Fibroblast of lung (primary cell): ENCODE measurements around the gene GNL2. TPM values are rescaled to one million over a fixed set of nuclear protein-coding genes. Genes with fewer than 3 reads are reported as not detected.

Experiments
- DNase-seq, 2 donors: peaks; one replicate each; pipeline versions ENCODE4 v3.0.0 to v3.0.0-alpha.2; 2010; ENCODE audit warnings: low read depth in 2 of 2
- H2AFZ ChIP-seq: 2 replicates; pipeline ENCODE4 v1.5.1; 2012; ENCODE audit warnings: low read length, control low read depth, inconsistent platforms
- H3K27ac ChIP-seq: 2 replicates; pipeline ENCODE4 v1.5.1; 2011; ENCODE audit warnings: low read length, control low read depth; ENCODE audit not compliant: insufficient read depth
- H3K27me3 ChIP-seq: 2 replicates; pipeline ENCODE4 v1.5.1; 2011; ENCODE audit warnings: mild to moderate bottlenecking, low read length; ENCODE audit not compliant: control insufficient read depth, insufficient read depth
- H3K36me3 ChIP-seq: 2 replicates; pipeline ENCODE4 v1.5.1; 2011; ENCODE audit warnings: low read length; ENCODE audit not compliant: control insufficient read depth, insufficient read depth
- H3K4me1 ChIP-seq: 2 replicates; pipeline ENCODE4 v1.5.1; 2011; ENCODE audit warnings: low read length; ENCODE audit not compliant: control insufficient read depth, insufficient read depth; ENCODE audit errors: extremely low read depth
- H3K4me2 ChIP-seq: 2 replicates; pipeline ENCODE4 v1.5.1; 2011; ENCODE audit warnings: low read length, control low read depth; ENCODE audit not compliant: insufficient read depth; ENCODE audit errors: extremely low read depth
- H3K4me3 ChIP-seq, 4 experiments: fragments of 200-600 bp in 1 of 4; sonication (generic) in 1 of 4; replicated peaks in 1 of 4; 2 replicates each; pipeline ENCODE4 v1.5.1; 2011 to 2016; ENCODE audit warnings: low read length in 4 of 4, low read depth in 3 of 4, mild to moderate bottlenecking in 3 of 4, control low read depth in 2 of 4, inconsistent platforms in 1 of 4, mixed read lengths in 1 of 4; ENCODE audit not compliant: insufficient read depth in 1 of 4; ENCODE audit errors: control extremely low read depth in 1 of 4
- H3K79me2 ChIP-seq: 2 replicates; pipeline ENCODE4 v1.5.1; 2012; ENCODE audit warnings: mild to moderate bottlenecking, low read length, inconsistent platforms; ENCODE audit not compliant: control insufficient read depth, insufficient read depth
- H3K9ac ChIP-seq: 2 replicates; pipeline ENCODE4 v1.5.1; 2011; ENCODE audit warnings: mild to moderate bottlenecking, low read length, control low read depth; ENCODE audit not compliant: insufficient read depth
- H3K9me3 ChIP-seq: 2 replicates; pipeline ENCODE4 v1.5.1; 2012; ENCODE audit warnings: low read depth, low read length; ENCODE audit not compliant: control insufficient read depth, insufficient read depth
- H4K20me1 ChIP-seq: 2 replicates; pipeline ENCODE4 v1.5.1; 2011; ENCODE audit warnings: low read length; ENCODE audit not compliant: control insufficient read depth, insufficient read depth; ENCODE audit errors: extremely low read depth
- EZH2 ChIP-seq: IDR thresholded peaks from 2 replicates; pipeline ENCODE4 v1.5.1; 2012; ENCODE audit warnings: low read length, control low read depth, mild to moderate bottlenecking; ENCODE audit errors: missing control alignments
- polyA plus RNA-seq, 2 donors: library from polyadenylated mRNA; depleted of rRNA in 1 of 2; stranded (reverse) in 1 of 2; unstranded in 1 of 2; fragments of >200 nt; gene quantifications; 2 replicates each; pipeline ENCODE4 v1.2.1, GENCODE V29; 2011 to 2012; ENCODE audit warnings: missing spikeins in 1 of 2
- total RNA-seq: library from RNA; depleted of rRNA; stranded (reverse); fragments of >200 nt; gene quantifications from 2 replicates; pipeline ENCODE4 v1.2.1, GENCODE V29; 2014
- TF ChIP-seq, protein P1 (sequence below), 2 donors: IDR thresholded peaks in 1 of 2; conservative IDR thresholded peaks in 1 of 2; 1 replicate in 1 of 2; 2 replicates in 1 of 2; pipeline ENCODE4 v1.5.1; 2011 to 2012; ENCODE audit warnings: low read length in 2 of 2, control low read depth in 1 of 2, inconsistent platforms in 1 of 2, low read depth in 1 of 2, mild to moderate bottlenecking in 1 of 2

The GNL2 gene
- total and polyA plus RNA-seq, 2 donors (not counting 1 experiment from before 2014, with no cell fraction given): 50.0 to 73.3 TPM

DNA sequence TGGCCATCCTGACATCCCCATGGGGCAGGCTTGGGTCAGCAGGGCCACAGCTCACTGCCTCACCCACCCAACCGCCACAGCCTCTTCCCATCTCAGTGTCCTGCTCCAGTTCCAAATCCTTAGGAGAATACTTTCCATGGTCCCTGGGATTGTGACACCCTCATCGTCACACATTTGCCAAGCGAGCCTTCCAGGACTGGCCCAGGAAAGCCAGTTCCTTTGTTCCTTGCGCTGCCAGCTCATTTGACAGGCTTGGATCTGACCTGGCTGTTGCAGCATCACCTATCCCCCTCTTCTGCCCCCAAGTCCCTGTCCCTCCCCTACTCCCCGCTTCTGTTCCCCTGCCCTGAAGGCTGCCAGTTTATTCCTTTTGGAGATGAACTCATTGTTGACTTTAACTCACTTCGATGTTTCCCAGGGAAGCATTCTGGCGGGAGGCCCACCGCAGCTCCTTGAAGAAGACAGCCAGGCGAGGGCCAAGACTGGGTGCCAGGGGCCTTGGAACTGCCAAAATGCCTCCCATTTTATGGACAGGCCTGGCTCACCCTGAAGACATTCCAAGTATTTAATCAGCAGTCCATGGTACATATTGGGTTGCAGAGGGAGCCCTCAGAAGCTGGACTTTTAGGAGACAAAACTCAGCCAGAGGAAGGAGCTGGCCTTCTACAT is 10.2 kb upstream of the GNL2 start:
- Histone ChIP-seq H3K9me3 (no peaks in the 10 kb centered on the region), H3K27me3 (peaks cover 13% of the 10 kb centered on the region), H3K27ac (no peak overlapping the region), H3K4me3 (peak overlapping the region in 1 of 4 experiments; percentile 14), H3K4me1 (no peaks in the 10 kb centered on the region), H3K79me2 (no peaks in the 10 kb centered on the region), H3K4me2 (peak overlapping the region; percentile 15), H3K9ac (no peak overlapping the region), H4K20me1 (no peaks in the 10 kb centered on the region), H3K36me3 (no peaks in the 10 kb centered on the region), H2AFZ (peak overlapping the region; percentile 60)
- TF ChIP-seq, protein P1, sequence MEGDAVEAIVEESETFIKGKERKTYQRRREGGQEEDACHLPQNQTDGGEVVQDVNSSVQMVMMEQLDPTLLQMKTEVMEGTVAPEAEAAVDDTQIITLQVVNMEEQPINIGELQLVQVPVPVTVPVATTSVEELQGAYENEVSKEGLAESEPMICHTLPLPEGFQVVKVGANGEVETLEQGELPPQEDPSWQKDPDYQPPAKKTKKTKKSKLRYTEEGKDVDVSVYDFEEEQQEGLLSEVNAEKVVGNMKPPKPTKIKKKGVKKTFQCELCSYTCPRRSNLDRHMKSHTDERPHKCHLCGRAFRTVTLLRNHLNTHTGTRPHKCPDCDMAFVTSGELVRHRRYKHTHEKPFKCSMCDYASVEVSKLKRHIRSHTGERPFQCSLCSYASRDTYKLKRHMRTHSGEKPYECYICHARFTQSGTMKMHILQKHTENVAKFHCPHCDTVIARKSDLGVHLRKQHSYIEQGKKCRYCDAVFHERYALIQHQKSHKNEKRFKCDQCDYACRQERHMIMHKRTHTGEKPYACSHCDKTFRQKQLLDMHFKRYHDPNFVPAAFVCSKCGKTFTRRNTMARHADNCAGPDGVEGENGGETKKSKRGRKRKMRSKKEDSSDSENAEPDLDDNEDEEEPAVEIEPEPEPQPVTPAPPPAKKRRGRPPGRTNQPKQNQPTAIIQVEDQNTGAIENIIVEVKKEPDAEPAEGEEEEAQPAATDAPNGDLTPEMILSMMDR (conservative IDR thresholded peaks at IDR 0.05 in 1 of 2, IDR thresholded peaks at IDR 0.05 in 1 of 2; ENCODE audit: low read depth in 1 of 2, low read length in 2 of 2): no peak
- DNase-seq: peak in 1 of 2 donors; percentile 17

DNA sequence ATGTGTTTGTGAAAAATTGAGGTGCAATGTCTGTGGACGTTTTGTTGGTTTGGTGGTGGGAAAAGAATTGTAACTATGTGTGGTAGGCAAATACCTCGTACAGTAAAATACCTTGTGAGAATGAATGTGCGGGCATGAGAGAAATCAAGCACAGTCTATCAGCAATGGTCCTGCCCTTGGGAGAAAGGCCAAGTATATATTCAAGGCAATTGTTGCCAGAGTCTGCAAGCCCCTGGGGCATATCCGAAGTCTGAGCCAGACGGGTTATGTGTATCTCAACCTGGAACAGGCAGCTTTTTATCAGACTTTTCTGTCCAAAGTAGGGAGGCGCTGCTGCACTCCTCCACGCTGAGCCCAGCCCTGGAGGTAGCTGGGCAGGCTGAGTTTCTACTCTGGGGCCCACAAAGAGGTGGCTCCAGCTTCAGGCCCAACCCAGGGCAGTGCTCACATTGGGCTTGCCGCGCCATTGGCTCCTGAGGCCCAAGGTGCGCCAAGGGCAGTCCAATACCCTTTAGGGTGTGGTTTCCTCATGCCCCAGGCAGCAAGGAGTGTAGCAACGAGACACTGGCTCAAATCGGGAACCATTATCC is 9.4 kb upstream of the GNL2 start:
- H3K4me3 ChIP-seq: no peak overlapping the region
- no peak overlapping the region for H3K9ac ChIP-seq
- no peak overlapping the region for H3K27ac ChIP-seq
- no peak overlapping the region for H2AFZ ChIP-seq
- no peak overlapping the region for H3K4me2 ChIP-seq
- H4K20me1 ChIP-seq: no peaks in the 10 kb centered on the region
- no peak for TF ChIP-seq EZH2
- TF ChIP-seq, protein P1 (conservative IDR thresholded peaks at IDR 0.05 in 1 of 2, IDR thresholded peaks at IDR 0.05 in 1 of 2; ENCODE audit: low read depth in 1 of 2, low read length in 2 of 2): no peak
- H3K36me3 ChIP-seq: no peaks in the 10 kb centered on the region
- peaks cover 13% of the 10 kb centered on the region for H3K27me3 ChIP-seq
- no peaks in the 10 kb centered on the region for H3K4me1 ChIP-seq
- no peaks in the 10 kb centered on the region for H3K79me2 ChIP-seq
- no peaks in the 10 kb centered on the region for H3K9me3 ChIP-seq
- DNase-seq: no peak

GRCh38 chr1:37602750-37603694 is 7.3 kb upstream of the GNL2 start:
- no peaks in the 10 kb centered on the region for H4K20me1 ChIP-seq
- no peaks in the 10 kb centered on the region for H3K79me2 ChIP-seq
- no peak overlapping the region for H3K27ac ChIP-seq
- no peak overlapping the region for H3K4me2 ChIP-seq
- no peaks in the 10 kb centered on the region for H3K9me3 ChIP-seq
- no peak for TF ChIP-seq EZH2
- TF ChIP-seq, protein P1 (conservative IDR thresholded peaks at IDR 0.05 in 1 of 2, IDR thresholded peaks at IDR 0.05 in 1 of 2; ENCODE audit: low read depth in 1 of 2, low read length in 2 of 2): peak; percentile 75 to 78
- H3K36me3 ChIP-seq: no peaks in the 10 kb centered on the region
- H3K4me3 ChIP-seq: no peak overlapping the region
- no peak overlapping the region for H3K9ac ChIP-seq
- H3K4me1 ChIP-seq: no peaks in the 10 kb centered on the region
- DNase-seq: peak in 1 of 2 donors; percentile 29
- no peak overlapping the region for H2AFZ ChIP-seq
- H3K27me3 ChIP-seq: peaks cover 4% of the 10 kb centered on the region
